GM23338 (cell line): Measurements from ENCODE around the gene ZNF646. TPM values are rescaled to one million over a fixed set of nuclear protein-coding genes. Genes with fewer than 3 reads are reported as not detected.

Experiments used
- ATAC-seq: fragments of 200-7000 bp; cut with Tn5 transposase; 3 replicates; pipeline ENCODE4 v1.9.1; 2020
- DNase-seq: peaks from one replicate; pipeline ENCODE4 v3.0.0-alpha.2; 2015; ENCODE audit warnings: low spot score
- H2AFZ ChIP-seq: fragments of 200-600 bp; sonication (generic); 2 replicates; pipeline ENCODE4 v1.8.0; 2016; ENCODE audit warnings: antibody characterized with exemption, mild to moderate bottlenecking, moderate library complexity
- H3F3A ChIP-seq: fragments of 200-600 bp; sonication (generic); replicated peaks from 2 replicates; pipeline ENCODE4 v1.8.0; 2017; ENCODE audit warnings: antibody characterized with exemption, mixed run types, low read depth
- H3K27ac ChIP-seq: fragments of 200-600 bp; sonication (generic); 2 replicates; pipeline ENCODE4 v1.6.1; 2016; ENCODE audit warnings: low read depth
- H3K27me3 ChIP-seq: fragments of 200-600 bp; sonication (generic); 2 replicates; pipeline ENCODE4 v1.8.0; 2016; ENCODE audit warnings: mild to moderate bottlenecking, mixed run types, moderate library complexity; ENCODE audit not compliant: insufficient read depth
- H3K36me3 ChIP-seq: fragments of 200-600 bp; sonication (generic); 2 replicates; pipeline ENCODE4 v1.8.0; 2016; ENCODE audit warnings: mild to moderate bottlenecking; ENCODE audit not compliant: insufficient read depth
- H3K4me1 ChIP-seq: fragments of 200-600 bp; sonication (generic); 2 replicates; pipeline ENCODE4 v1.8.0; 2016; ENCODE audit warnings: mild to moderate bottlenecking, moderate library complexity; ENCODE audit not compliant: insufficient read depth
- H3K4me2 ChIP-seq: fragments of 200-600 bp; sonication (generic); 2 replicates; pipeline ENCODE4 v1.7.1; 2017; ENCODE audit warnings: mixed run types
- H3K4me3 ChIP-seq: fragments of 200-600 bp; sonication (generic); 2 replicates; pipeline ENCODE4 v1.6.1; 2016; ENCODE audit warnings: mixed run types
- H3K79me2 ChIP-seq: fragments of 200-600 bp; sonication (generic); replicated peaks from 2 replicates; pipeline ENCODE4 v1.8.0; 2017; ENCODE audit warnings: mild to moderate bottlenecking; ENCODE audit not compliant: insufficient read depth
- H3K9me2 ChIP-seq: fragments of 200-600 bp; sonication (generic); 2 replicates; pipeline ENCODE4 v1.8.0; 2017; ENCODE audit not compliant: insufficient read depth
- H4K20me1 ChIP-seq: fragments of 200-600 bp; sonication (generic); replicated peaks from 2 replicates; pipeline ENCODE4 v1.8.0; 2017; ENCODE audit warnings: mild to moderate bottlenecking; ENCODE audit not compliant: insufficient read depth
- H3K27ac Mint-ChIP-seq: 2 replicates; pipeline ENCODE4 v1.8.0; 2020; ENCODE audit warnings: inconsistent platforms, mild to moderate bottlenecking, moderate library complexity, mixed read lengths
- H3K27me3 Mint-ChIP-seq: 3 replicates; pipeline ENCODE4 v1.8.0; 2022; ENCODE audit warnings: low read depth, mild to moderate bottlenecking, moderate library complexity, mixed read lengths, inconsistent platforms; ENCODE audit not compliant: insufficient read depth, poor library complexity
- H3K36me3 Mint-ChIP-seq: 3 replicates; pipeline ENCODE4 v1.8.0; 2021; ENCODE audit warnings: low read depth, mild to moderate bottlenecking, inconsistent platforms, moderate library complexity, mixed read lengths
- H3K4me1 Mint-ChIP-seq: 3 replicates; pipeline ENCODE4 v1.8.0; 2020; ENCODE audit warnings: mild to moderate bottlenecking, inconsistent platforms, mixed read lengths
- H3K4me3 Mint-ChIP-seq: 3 replicates; pipeline ENCODE4 v1.8.0; 2021; ENCODE audit warnings: moderate library complexity, mild to moderate bottlenecking, inconsistent platforms, mixed read lengths
- H3K9me3 Mint-ChIP-seq: 3 replicates; pipeline ENCODE4 v1.8.0; 2020; ENCODE audit warnings: moderate library complexity, mild to moderate bottlenecking, inconsistent platforms, mixed read lengths
- CREB1 ChIP-seq: fragments of 250-450 bp; sonication (Bioruptor Pico); IDR thresholded peaks from 2 replicates; pipeline ENCODE4 v1.5.0; 2020; ENCODE audit warnings: low read depth, mild to moderate bottlenecking, moderate library complexity
- CTCF ChIP-seq, 2 experiments: fragments of 200-600 bp in 1 of 2; sonication (generic) in 1 of 2; conservative IDR thresholded peaks; 2 replicates each; pipeline versions ENCODE4 v1.5.1 to v1.6.1; 2016 to 2017; ENCODE audit warnings: antibody characterized with exemption in 2 of 2, low read depth in 2 of 2, mild to moderate bottlenecking in 2 of 2, moderate library complexity in 1 of 2
- ETS1 ChIP-seq: IDR thresholded peaks from 2 replicates; pipeline ENCODE4 v1.6.1; 2016; ENCODE audit warnings: antibody characterized with exemption
- EZH2phosphoT487 ChIP-seq: fragments of 200-600 bp; sonication (generic); IDR thresholded peaks from one replicate; pipeline ENCODE4 v1.8.1; 2018; ENCODE audit warnings: antibody characterized with exemption; ENCODE audit not compliant: unreplicated experiment
- REST ChIP-seq: IDR thresholded peaks from one replicate; pipeline ENCODE4 v1.6.1; 2018; ENCODE audit warnings: antibody characterized with exemption; ENCODE audit not compliant: unreplicated experiment
- STAT1 ChIP-seq: IDR thresholded peaks from one replicate; pipeline ENCODE4 v1.6.1; 2016; ENCODE audit warnings: antibody characterized with exemption; ENCODE audit not compliant: unreplicated experiment
- ZNF114 ChIP-seq: fragments of 250-450 bp; sonication (Bioruptor Pico); IDR thresholded peaks from 2 replicates; pipeline ENCODE4 v1.5.0; 2020; ENCODE audit warnings: mild to moderate bottlenecking, moderate library complexity
- ZNF331 ChIP-seq: fragments of 250-450 bp; sonication (Bioruptor Pico); IDR thresholded peaks from 2 replicates; pipeline ENCODE4 v1.5.0; 2020; ENCODE audit warnings: low read depth, mild to moderate bottlenecking, moderate library complexity
- ZNF462 ChIP-seq: fragments of 250-450 bp; sonication (Bioruptor Pico); IDR thresholded peaks from 2 replicates; pipeline ENCODE4 v1.5.0; 2020; ENCODE audit warnings: mild to moderate bottlenecking, moderate library complexity
- polyA plus RNA-seq: library from polyadenylated mRNA; unstranded; fragments of >200 nt; fragmentation: Nextera tagmentation; extraction: Ambion mirVana; gene quantifications from 2 replicates; pipeline ENCODE4 v1.2.1, GENCODE V29; 2016
- total RNA-seq: library from RNA; depleted of rRNA; stranded (reverse); fragments of >200 nt; shearing (Covaris generic); gene quantifications from 2 replicates; pipeline ENCODE4 v1.2.3, GENCODE V29; 2014

The ZNF646 gene
- total and polyA plus RNA-seq, 2 experiments from 2014 or later = 6.3 to 29.3 TPM

DNA sequence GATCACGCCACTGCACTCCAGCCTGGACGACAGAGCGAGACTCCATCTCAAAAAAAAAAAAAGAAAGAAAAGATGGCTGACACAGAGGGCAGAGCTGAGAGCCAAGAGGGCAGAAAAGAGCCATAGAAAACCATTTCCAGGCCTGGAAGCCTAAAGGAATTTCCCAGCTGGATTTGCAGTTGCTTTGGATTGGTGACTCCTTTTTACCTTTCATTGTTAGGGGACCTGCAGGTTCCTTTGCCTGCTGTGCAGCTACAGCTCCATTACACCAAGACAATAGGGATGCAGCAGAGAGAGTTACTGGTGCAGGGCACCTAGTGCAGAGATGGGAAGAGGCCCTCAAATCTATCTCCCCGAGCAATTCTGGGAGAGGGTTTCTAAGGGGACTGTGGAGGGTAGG, 18.6 kb upstream of the ZNF646 start (continued):
- TF ChIP-seq ZNF462 (CRISPR knock-in tag) = peak; percentile 27; the same call in 1 of the 2 replicates

DNA sequence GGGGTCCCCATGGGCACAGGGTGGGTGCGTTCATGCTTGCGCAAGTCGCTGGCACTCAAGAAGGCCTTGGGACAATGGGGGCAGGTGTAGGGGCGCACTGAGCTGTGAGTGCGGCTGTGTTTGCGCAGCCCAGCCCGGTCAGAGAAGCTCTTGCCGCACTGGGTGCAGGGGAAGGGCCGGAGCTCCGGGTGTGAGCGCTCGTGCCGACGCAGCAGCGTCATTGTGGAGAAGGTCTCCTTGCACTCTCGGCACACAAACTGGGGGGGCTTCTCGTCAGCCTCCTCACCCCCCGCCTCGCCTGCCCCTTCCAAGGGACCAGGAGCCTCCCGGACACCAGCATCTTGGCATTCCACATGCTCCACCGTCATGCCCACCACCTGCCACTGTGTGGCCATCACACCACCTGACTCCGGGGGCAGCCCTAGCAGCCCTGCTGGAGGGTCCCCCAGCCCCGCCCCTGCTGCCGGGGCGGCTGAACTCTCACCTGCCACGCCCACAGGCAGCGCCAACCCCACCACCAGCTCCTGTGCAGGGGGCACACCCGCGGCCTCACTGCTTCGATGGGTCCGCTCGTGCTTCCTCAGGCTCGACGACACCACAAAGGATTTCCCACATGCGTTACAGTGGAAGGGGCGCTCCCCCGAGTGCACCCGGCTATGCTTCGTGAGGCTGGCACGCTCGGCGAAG, 13.0 kb upstream of the ZNF646 start:
- Mint-ChIP-seq H3K27ac (no peak overlapping the region), H3K36me3 (peaks cover 30% of the 10 kb centered on the region), H3K4me3 (no peak overlapping the region), H3K9me3 (no peaks in the 10 kb centered on the region), H3K4me1 (no peaks in the 10 kb centered on the region; the same call in 2 of the 3 replicates), H3K27me3 (peaks cover 3% of the 10 kb centered on the region)
- Histone ChIP-seq H3K4me3 (no peak overlapping the region), H3K79me2 (peaks cover 2% of the 10 kb centered on the region; the same call in 1 of the 2 replicates), H3F3A (no peaks in the 10 kb centered on the region), H3K27me3 (no peaks in the 10 kb centered on the region), H3K9me2 (no peaks in the 10 kb centered on the region), H2AFZ (no peak overlapping the region), H3K36me3 (no peaks in the 10 kb centered on the region), H3K4me1 (no peaks in the 10 kb centered on the region), H4K20me1 (peaks cover 7% of the 10 kb centered on the region), H3K27ac (no peak overlapping the region), H3K4me2 (no peak overlapping the region)
- no peak for DNase-seq
- no peak for ATAC-seq
- TF ChIP-seq EZH2phosphoT487 (no peak), CTCF (conservative IDR thresholded peaks at IDR 0.05; ENCODE audit: low read depth in 2 of 2) (no peak), ZNF114 (CRISPR knock-in tag) (no peak), STAT1 (no peak), ZNF331 (CRISPR knock-in tag) (no peak), CREB1 (no peak), ETS1 (no peak), REST (no peak)
